ENCODE measurements around the gene CCR9. TPM values are rescaled to one million over a fixed set of nuclear protein-coding genes. Genes with fewer than 3 reads are reported as not detected.

CCR9 gene
- total RNA-seq, 1 donor from 2014 or later = not detected

DNA sequence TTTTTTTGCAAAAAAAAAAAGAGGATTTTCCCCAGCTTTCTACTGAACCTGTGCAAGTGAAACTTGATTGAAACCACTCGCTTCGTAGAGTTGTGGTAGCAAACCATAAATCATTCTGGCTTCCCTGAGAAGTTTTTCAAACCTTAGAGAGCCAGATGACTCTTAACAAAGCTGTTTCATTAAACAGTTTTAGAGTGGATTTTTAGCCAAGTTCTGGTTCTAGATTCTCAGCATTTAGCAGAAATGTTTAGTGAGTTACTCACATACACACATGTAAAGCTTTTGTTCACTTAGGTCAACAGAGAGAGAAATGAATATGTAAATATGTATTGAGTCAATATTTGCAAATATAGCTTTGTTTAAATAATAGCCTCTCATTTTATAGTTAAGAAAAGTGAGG, 18.1 kb upstream of the CCR9 start:
- no peaks in the 10 kb centered on the region for H3K36me3 Mint-ChIP-seq (ENCODE audit: unreplicated experiment)
- H3K27me3 Mint-ChIP-seq (ENCODE audit: unreplicated experiment) = peaks cover 78% of the 10 kb centered on the region
- H3K4me3 Mint-ChIP-seq (ENCODE audit: unreplicated experiment) = no peak overlapping the region
- no peak for DNase-seq (ENCODE audit: extremely low spot score, unreplicated experiment)
- TF ChIP-seq, protein P1, sequence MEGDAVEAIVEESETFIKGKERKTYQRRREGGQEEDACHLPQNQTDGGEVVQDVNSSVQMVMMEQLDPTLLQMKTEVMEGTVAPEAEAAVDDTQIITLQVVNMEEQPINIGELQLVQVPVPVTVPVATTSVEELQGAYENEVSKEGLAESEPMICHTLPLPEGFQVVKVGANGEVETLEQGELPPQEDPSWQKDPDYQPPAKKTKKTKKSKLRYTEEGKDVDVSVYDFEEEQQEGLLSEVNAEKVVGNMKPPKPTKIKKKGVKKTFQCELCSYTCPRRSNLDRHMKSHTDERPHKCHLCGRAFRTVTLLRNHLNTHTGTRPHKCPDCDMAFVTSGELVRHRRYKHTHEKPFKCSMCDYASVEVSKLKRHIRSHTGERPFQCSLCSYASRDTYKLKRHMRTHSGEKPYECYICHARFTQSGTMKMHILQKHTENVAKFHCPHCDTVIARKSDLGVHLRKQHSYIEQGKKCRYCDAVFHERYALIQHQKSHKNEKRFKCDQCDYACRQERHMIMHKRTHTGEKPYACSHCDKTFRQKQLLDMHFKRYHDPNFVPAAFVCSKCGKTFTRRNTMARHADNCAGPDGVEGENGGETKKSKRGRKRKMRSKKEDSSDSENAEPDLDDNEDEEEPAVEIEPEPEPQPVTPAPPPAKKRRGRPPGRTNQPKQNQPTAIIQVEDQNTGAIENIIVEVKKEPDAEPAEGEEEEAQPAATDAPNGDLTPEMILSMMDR (IDR thresholded peaks at IDR 0.05) = no peak
- no peaks in the 10 kb centered on the region for H3K4me1 Mint-ChIP-seq (ENCODE audit: unreplicated experiment)
- no peak overlapping the region for H3K27ac Mint-ChIP-seq (ENCODE audit: unreplicated experiment)
- peaks cover 7% of the 10 kb centered on the region for H3K9me3 Mint-ChIP-seq (ENCODE audit: unreplicated experiment)

DNA sequence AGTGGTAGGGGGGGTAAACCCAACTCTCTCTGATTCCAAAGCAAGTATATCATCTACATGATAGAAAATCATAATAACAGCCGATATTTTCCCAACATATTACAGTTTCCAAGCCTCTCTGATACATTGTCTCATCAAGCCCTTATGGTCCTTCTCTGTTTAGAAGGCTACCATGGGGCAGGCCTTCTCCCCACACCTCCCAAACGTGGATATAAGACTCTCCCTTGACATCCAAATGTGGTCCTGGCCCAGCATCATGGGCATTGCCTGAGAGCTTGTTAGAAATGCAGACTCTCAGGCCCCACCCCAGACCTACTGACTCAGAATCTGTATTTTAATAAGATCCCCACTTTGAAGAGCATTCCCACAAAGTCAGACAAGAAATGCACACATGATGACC, 17.7 kb upstream of the CCR9 start:
- Mint-ChIP-seq H3K36me3 (ENCODE audit: unreplicated experiment) (no peaks in the 10 kb centered on the region), H3K4me1 (ENCODE audit: unreplicated experiment) (no peaks in the 10 kb centered on the region), H3K9me3 (ENCODE audit: unreplicated experiment) (peaks cover 3% of the 10 kb centered on the region), H3K27ac (ENCODE audit: unreplicated experiment) (no peak overlapping the region), H3K4me3 (ENCODE audit: unreplicated experiment) (no peak overlapping the region), H3K27me3 (ENCODE audit: unreplicated experiment) (peaks cover 76% of the 10 kb centered on the region)
- DNase-seq (ENCODE audit: extremely low spot score, unreplicated experiment) = no peak
- TF ChIP-seq, protein P1 (IDR thresholded peaks at IDR 0.05) = no peak

DNA sequence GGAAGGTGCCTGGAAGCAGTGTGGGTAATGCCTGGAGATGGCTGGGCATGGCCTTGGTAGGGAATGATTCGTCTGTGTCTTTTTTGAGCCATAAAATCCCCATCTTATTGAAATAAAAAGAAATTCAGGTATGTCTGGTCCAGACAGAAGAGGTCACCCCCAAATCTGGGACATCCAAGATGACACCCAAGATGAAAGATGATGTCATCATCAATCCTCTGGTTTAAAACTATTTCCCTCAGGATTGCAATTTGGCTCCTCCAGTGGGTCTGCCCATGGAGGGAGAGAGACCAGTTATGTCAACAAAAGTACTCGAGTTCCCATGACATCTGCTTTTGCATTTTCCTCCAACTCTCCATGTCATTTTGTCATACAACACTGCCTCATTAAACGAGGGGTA, 16.7 kb upstream of the CCR9 start:
- Mint-ChIP-seq H3K9me3 (ENCODE audit: unreplicated experiment) (no peaks in the 10 kb centered on the region), H3K4me3 (ENCODE audit: unreplicated experiment) (no peak overlapping the region), H3K4me1 (ENCODE audit: unreplicated experiment) (no peaks in the 10 kb centered on the region), H3K27ac (ENCODE audit: unreplicated experiment) (no peak overlapping the region), H3K27me3 (ENCODE audit: unreplicated experiment) (peaks cover 79% of the 10 kb centered on the region), H3K36me3 (ENCODE audit: unreplicated experiment) (no peaks in the 10 kb centered on the region)
- DNase-seq (ENCODE audit: extremely low spot score, unreplicated experiment) = no peak
- TF ChIP-seq, protein P1 (IDR thresholded peaks at IDR 0.05) = no peak

DNA sequence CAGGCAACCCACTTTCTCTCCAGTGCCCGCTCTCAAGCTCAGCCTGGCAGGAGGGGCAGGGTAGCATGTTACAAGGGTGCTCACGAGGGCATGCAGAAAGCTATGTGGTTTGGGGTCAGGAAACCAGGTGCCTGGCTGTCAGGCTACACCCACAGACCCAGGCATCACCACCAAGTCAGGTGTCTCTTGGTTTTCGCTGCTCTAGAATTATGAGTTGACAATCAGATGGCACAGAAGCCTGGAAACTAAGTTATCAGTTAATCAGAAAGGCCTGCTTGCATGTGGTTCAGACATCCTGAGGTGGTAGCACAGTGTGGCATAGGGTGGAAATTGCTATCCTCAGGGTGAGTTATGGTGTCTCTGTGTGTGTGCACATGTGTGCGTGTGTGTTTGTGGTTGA, 16.2 kb upstream of the CCR9 start:
- TF ChIP-seq, protein P1 (IDR thresholded peaks at IDR 0.05) = no peak
- peaks cover 79% of the 10 kb centered on the region for H3K27me3 Mint-ChIP-seq (ENCODE audit: unreplicated experiment)
- no peak for DNase-seq (ENCODE audit: extremely low spot score, unreplicated experiment)

DNA sequence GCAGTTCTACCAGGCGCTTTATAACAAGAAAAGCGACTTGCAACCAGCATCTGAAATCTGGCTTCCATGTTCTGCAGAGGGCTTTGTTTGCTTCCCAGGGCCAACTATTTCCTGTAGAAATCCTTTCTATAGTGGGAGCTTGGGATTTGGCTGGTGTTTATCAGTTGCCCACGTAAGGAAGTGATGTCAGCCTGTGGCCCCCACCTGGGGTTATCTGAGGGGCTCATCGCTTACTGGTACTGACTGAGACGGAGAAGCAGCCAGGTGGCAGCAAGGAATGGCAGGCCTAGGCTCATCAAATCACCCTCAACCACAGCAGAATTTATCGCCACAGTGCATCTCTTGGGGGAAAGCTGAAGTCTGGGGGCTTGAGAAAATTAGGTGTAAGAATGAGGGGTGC, 14.6 kb upstream of the CCR9 start:
- DNase-seq (ENCODE audit: extremely low spot score, unreplicated experiment) = no peak
- no peaks in the 10 kb centered on the region for H3K36me3 Mint-ChIP-seq (ENCODE audit: unreplicated experiment)
- H3K27me3 Mint-ChIP-seq (ENCODE audit: unreplicated experiment) = peaks cover 75% of the 10 kb centered on the region
- H3K4me1 Mint-ChIP-seq (ENCODE audit: unreplicated experiment) = no peaks in the 10 kb centered on the region
- H3K9me3 Mint-ChIP-seq (ENCODE audit: unreplicated experiment) = no peaks in the 10 kb centered on the region
- TF ChIP-seq, protein P1 (IDR thresholded peaks at IDR 0.05) = no peak
- H3K4me3 Mint-ChIP-seq (ENCODE audit: unreplicated experiment) = no peak overlapping the region
- no peak overlapping the region for H3K27ac Mint-ChIP-seq (ENCODE audit: unreplicated experiment)

More for the DNA sequence above, 16.2 kb upstream of the CCR9 start:
- H3K9me3 Mint-ChIP-seq (ENCODE audit: unreplicated experiment) = no peaks in the 10 kb centered on the region
- no peaks in the 10 kb centered on the region for H3K4me1 Mint-ChIP-seq (ENCODE audit: unreplicated experiment)
- H3K4me3 Mint-ChIP-seq (ENCODE audit: unreplicated experiment) = no peak overlapping the region
- H3K27ac Mint-ChIP-seq (ENCODE audit: unreplicated experiment) = no peak overlapping the region
- H3K36me3 Mint-ChIP-seq (ENCODE audit: unreplicated experiment) = no peaks in the 10 kb centered on the region

Measured in osteocyte (in vitro differentiated cells).